HG02759 (cell line): Measurements from ENCODE around the gene MRRF.
A peak's percentile ranks its signal among the peaks of the same experiment; 100 is the strongest.
"Not testable (repeated sequence)": the region's sequence is repeated elsewhere in the genome, so short reads cannot be mapped to it uniquely, and the experiment has no call there.

ENCODE experiments used
- ATAC-seq: cut with Tn5 transposase; IDR thresholded peaks from one replicate; pipeline ENCODE4 v1.9.1; 2021; ENCODE audit warnings: mild to moderate bottlenecking, moderate library complexity; ENCODE audit not compliant: unreplicated experiment

The MRRF gene

DNA sequence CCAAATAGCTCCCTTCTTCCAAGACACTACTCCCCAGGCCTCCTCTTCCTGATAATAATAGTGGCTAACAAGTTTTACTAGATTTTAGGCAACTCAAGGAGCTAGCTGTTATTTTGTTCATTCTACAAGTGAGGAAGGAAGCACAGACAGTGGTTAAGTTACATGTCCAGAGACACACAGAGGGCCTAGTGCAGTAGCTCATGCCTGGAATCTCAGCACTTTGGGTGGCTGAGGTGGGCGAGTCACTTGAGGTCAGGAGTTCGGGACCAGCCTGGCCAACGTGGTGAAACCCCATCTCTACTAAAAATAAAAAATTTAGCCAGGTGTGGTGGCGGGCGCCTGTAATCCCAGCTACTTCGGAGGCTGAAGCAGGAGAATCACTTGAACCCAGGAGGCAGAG, 65.8 kb downstream of the MRRF start:
- ATAC-seq, result not testable (repeated sequence)

DNA sequence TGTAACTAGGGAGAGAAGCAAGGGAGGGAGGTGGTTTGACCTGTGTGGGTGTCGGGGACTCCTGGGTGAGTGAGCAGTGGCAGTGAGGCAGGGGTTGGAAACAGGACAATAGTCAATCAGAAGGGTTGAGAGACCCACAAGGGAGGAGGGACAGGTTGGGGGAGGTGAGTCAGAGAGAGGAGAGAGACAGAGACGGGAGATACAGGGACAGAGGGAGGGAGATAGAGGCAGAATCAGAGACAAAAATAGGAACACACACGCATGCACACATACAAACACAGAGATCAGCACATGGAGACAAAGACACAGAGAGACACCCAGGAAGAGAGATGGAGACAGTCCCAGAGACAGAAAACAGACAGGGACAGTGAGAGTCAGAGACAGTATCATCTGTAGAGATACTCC, 66.8 kb downstream of the MRRF start:
- ATAC-seq, result no peak

DNA sequence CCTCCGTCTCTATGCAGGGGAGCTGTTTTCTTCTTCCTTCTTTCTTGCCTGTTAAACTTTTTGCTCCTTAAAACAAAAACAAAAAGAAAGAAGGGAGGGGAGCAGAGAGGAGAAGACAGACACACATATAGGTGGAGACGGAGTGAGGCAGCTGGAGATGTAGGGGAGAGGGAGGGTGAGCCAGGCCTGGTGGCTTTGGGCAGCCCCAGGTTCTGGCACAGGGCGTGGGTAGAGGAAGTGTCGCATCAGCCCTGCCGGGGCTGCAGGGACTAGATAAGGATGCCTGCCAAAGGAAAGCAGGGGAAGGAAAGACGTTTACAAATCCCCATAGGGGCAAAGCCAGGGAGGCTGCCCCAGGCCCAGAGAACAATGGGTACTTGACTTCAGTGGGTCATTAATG, 67.4 kb downstream of the MRRF start:
- ATAC-seq, result no peak

DNA sequence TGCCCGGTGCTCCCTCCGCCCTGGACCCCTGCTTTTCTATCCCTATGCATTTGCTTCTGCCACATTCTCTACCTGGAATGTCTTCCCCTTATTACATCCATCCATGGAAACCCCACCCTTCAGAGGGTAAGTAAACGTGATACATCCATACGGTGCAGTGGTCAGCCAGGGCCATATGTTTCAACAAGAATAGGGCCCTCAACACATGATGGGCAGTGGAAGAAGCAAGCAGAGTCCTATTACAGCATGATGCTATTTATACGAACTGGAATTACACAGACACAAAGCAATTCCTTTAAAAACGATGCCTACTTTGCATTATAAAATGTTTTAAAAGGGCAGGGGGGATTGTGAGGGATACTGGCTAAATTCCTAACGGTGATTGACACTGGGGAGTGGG, 68.0 kb downstream of the MRRF start:
- no peak for ATAC-seq

GRCh38 chr9:122333169-122333808, 68.6 kb downstream of the MRRF start:
- no peak for ATAC-seq

DNA sequence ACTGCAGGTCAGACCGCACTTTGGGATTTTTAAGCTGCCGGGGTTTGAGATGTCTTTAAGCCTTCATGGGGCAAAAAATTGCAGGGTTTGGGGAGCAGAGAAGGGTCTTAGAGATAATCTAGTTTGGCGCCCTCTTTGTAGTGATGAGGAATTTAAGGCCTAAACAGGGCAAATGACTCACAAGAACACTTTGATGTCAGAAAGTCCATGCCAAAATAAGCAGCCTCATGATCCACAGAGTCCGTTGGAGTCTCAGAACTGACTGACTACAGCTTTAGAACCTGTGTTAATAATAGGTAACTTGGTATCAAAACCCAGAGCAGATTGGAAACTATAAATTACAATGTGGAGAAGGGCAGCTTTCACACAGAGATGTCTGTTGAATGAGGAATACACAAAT, 70.2 kb downstream of the MRRF start:
- ATAC-seq, result no peak

GRCh38 chr9:122336189-122336588, 71.5 kb downstream of the MRRF start:
- no peak for ATAC-seq

DNA sequence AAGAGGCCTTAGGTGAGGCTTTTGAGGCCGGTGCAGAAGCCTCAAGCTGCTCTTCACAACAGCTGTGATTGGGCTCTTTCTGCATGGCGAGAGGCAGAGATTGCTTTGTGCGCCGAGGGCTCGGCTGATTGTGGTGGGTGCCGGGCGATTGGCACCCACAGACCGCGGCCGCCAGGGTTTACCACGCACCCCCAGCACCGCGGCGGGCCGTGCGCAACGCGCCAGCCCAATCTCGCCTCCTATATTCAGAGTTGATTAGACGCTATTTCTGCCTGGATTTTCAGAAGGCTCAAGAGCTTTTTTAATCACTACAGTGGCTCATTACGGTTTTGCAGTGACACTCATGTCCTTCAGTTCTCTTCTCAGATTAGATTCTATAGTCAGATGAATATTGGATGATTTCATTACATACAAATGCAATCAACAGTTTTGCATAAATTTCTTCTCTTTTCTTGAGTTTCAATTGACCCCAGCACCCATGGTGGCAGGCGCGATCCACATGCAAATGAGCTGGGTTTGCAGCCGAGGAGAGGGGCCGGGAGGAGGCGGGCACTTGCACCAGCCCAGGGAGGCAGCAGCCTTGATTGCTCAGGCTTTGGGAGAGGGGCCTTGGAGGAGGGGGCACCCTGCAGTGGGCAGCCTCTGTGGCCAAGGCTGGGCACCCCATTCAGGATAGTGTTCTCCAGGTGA, 72.3 kb downstream of the MRRF start:
- ATAC-seq, result no peak

- no peak for ATAC-seq
Measured at GRCh38 chr9:122337556-122337929, 72.9 kb downstream of the MRRF start.

- no peak for ATAC-seq
Measured at GRCh38 chr9:122338536-122338935, 73.9 kb downstream of the MRRF start.

GRCh38 chr9:122338994-122339393, 74.3 kb downstream of the MRRF start:
- no peak for ATAC-seq

GRCh38 chr9:122339579-122339978, 74.9 kb downstream of the MRRF start:
- no peak for ATAC-seq

- ATAC-seq, result no peak
Measured at GRCh38 chr9:122340161-122340560, 75.5 kb downstream of the MRRF start.

- no peak for ATAC-seq
Measured at GRCh38 chr9:122342323-122343050, 77.8 kb downstream of the MRRF start.

DNA sequence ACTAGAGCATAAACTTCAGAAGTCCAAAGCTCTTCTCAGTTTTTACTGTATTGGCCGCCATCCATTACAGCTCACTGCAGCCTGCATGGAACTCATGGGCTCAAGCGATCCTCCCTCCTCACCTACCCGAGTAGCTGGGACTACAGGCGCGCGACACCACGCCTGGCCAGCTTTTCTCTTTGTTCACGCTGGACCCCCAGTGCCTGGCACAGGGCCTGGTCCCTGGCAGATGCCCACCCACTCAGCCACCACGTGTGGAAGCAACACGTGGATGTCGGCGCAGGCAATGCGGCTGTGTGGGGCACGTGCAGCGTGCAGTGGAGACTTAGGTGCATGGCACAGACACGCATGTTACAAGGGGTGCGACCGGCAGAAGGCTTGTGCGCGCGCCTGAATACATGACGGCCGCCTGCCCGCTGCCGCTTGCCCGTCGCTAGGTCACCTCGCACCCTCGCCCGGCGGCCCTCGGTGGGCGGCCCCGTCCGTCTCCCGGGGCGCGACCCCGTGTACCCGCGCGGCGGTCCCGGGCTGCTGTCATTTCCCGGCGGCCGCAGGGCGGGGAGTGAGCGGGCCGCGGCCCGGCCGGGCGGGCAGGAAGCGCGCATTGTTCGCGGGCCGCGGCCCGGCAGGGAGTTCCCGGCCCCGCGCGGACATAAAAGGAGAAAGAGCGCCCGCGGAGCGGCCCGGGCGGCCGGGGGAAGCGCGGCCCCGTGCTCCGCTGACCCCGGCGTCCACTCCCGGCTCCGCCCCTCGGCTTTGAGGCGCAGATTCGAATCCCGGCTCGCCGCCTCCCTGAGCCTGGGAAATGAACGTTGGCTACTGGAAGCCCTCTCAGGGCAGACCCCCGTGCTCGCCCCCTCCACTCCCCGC, 82.0 kb downstream of the MRRF start:
- ATAC-seq, result peak; percentile 47

DNA sequence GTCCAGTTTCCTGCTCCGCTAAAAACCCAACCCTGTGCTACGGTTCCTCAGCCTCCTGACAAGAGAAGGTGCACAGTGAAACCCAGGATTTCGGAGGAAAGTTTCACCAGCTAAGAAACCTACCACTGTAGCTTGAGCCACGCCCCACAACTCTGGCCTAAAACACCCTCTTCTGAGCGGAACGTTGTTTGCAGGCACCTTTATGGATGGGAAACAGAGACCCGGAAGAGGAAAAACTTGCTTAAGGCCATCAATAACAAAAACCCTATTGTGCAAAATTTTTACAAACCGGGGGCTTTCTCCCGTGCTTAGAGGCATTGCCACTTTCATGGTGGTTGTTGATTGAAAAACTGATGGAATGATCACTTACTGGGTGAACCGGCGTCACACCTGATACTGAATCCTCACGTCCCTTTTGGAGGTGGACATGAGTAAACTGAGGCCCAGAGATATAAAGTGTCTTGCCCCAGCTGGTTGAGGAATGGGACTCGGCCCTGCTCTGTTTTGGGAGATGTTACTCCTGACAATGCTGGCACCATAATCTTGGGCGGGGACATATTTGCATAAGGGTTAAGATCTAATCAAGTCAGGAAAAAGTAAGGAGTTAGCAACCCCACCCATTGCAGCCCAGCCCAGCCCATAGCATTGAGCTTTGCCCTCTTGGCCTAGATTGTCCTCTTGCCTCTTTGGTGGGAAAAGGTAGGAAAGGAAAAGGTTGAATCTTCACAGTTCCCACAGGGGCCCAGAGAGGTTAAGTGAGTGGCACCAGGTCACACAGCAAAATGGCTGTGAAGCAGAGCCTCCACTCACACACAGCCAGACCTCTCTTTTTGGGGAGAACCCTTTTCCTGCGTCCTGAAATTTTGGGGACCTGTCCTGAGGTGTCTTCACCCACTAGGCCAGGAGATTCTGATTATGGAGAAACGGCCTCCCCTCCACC, 82.9 kb downstream of the MRRF start:
- ATAC-seq, result no peak

GRCh38 chr9:122348288-122348777, 83.7 kb downstream of the MRRF start:
- no peak for ATAC-seq

DNA sequence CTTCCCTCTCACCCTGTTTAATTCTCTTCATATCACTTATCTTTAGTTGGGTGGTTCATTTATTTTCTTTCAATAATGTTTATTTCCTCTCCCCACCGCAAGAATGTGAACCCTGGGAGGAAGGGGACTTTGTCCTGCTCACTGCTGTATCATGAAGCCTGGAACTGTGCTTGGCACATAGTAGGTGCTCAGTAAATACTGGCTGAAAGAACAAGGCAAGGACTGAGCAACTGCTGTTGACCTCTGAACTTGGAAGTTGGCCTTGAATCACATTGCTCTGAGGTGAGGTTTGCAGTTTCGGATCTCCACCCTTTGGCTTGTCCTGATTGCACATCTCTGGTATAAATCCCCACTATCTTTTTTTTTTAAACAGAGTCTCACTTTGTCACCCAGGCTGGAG, 84.1 kb downstream of the MRRF start:
- ATAC-seq, result no peak

GRCh38 chr9:122349201-122349600, 84.5 kb downstream of the MRRF start:
- no peak for ATAC-seq
